HEK293 (cell line): ENCODE data around the gene CARTPT.

Experiments used
- AEBP2 ChIP-seq: fragments of 450-650 bp; formaldehyde crosslinking; IDR thresholded peaks from 2 replicates; pipeline ENCODE4 v1.5.1; 2016; ENCODE audit warnings: missing biosample characterization, missing genetic modification characterization, borderline replicate concordance
- CTCF ChIP-seq: fragments of 450-650 bp; formaldehyde crosslinking; IDR thresholded peaks from 2 replicates; pipeline ENCODE4 v1.5.1; 2016; ENCODE audit warnings: missing biosample characterization, missing genetic modification characterization
- KLF1 ChIP-seq: fragments of 450-650 bp; formaldehyde crosslinking; IDR thresholded peaks from 2 replicates; pipeline ENCODE4 v1.5.1; 2016; ENCODE audit warnings: missing biosample characterization, missing genetic modification characterization
- PBX3 ChIP-seq: sonication (generic); formaldehyde crosslinking; IDR thresholded peaks from 2 replicates; pipeline ENCODE4 v1.8.1; 2022; ENCODE audit warnings: mild to moderate bottlenecking, moderate library complexity, missing genetic modification reagents
- ZNF121 ChIP-seq: fragments of 450-650 bp; formaldehyde crosslinking; IDR thresholded peaks from 2 replicates; pipeline ENCODE4 v1.5.1; 2016; ENCODE audit warnings: missing biosample characterization, missing genetic modification characterization
- ZNF2 ChIP-seq: fragments of 450-650 bp; formaldehyde crosslinking; IDR thresholded peaks from 2 replicates; pipeline ENCODE4 v1.5.1; 2016; ENCODE audit warnings: missing biosample characterization, missing genetic modification characterization
- ZNF350 ChIP-seq: fragments of 450-650 bp; formaldehyde crosslinking; IDR thresholded peaks from 2 replicates; pipeline ENCODE4 v1.5.0; 2017; ENCODE audit warnings: missing biosample characterization, mild to moderate bottlenecking, missing genetic modification characterization
- ZNF510 ChIP-seq: fragments of 450-650 bp; formaldehyde crosslinking; IDR thresholded peaks from 2 replicates; pipeline ENCODE4 v1.5.1; 2018; ENCODE audit warnings: mild to moderate bottlenecking, missing genetic modification characterization, missing biosample characterization; ENCODE audit not compliant: insufficient replicate concordance
- ZNF621 ChIP-seq: fragments of 450-650 bp; formaldehyde crosslinking; IDR thresholded peaks from 2 replicates; pipeline ENCODE4 v1.5.1; 2017; ENCODE audit warnings: missing biosample characterization, missing genetic modification characterization

GRCh38 chr5:71679714-71680113, 39.4 kb upstream of the CARTPT start:
- TF ChIP-seq CTCF (tag by site-specific recombination) (no peak), ZNF350 (no peak), PBX3 (CRISPR knock-in tag) (no peak), ZNF121 (tag by site-specific recombination) (no peak), KLF1 (tag by site-specific recombination) (no peak), ZNF621 (no peak), ZNF510 (tag by site-specific recombination) (no peak), AEBP2 (tag by site-specific recombination) (no peak), ZNF2 (tag by site-specific recombination) (no peak)
